NCI-H510A treated with DMSO at 0.1 percent for 48 hours (cell line): ENCODE data around the gene WDTC1.

Experiments used
- DNase-seq: peaks from one replicate; lab custom pipeline; 2025; lab: John Stamatoyannopoulos, UW

The WDTC1 gene

DNA sequence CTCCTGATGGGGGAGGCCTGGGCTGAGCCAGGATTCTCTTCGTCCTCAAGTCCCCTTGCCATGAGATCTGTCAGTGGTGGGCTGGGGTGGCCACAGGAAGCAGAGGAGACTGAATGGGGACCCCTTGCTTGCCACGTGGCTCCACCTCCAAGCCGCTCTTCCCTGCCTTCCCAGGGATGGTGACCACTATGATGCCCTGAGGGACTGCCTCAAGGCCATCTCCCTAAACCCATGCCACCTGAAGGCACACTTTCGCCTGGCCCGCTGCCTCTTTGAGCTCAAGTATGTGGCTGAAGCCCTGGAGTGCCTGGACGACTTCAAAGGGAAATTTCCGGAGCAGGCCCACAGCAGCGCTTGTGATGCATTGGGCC is 66.6 kb downstream of the WDTC1 start:
- DNase-seq = no peak

DNA sequence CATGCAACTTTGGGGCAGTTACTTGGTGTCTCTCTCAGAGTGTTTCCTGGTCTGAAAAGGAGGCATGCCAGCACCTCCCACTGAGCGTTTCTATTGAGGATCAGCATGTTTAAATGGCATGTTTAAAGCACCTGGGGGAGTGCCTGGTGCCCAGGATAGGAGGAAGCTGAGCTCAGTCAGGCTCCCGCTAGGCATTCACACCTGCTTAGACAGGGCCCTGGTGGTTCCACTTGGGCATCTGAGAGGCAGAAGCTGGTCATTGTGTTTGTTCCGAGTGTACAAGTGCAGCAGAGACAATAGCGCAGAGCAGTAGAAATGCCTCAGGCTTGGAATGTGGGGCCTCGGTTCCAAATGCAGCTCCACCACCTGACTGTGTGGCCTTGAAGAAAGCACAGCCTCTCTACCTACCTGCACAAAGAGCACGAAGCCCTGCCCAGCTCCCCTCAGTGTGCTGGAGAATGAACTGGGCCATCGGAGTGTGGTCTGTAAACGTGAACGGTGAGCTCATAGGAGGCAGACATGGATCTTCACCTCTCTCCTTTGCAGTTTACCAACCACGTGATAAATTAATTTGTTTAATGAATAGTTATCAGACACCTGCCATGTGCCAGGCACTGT is 67.3 kb downstream of the WDTC1 start:
- peak; percentile 26 for DNase-seq

DNA sequence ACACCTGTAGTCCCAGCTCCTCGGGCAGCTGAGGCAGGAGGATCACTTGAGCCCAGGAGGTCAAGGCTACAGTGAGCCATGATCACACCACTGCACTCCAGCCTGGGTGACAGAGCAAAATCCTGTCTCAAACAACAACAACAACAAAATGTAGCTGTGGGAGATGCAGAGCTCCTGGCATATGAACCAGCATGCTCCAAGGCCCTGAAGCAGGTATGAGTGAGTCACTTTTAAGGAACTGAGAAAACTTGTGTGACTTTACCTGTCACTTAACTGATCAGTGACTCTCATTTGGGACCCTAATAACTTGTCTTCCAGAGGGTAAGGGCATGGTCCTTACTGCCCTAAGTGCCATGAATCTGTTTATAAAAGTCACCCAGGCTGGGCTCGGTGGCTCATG is 68.2 kb downstream of the WDTC1 start:
- DNase-seq = no peak

DNA sequence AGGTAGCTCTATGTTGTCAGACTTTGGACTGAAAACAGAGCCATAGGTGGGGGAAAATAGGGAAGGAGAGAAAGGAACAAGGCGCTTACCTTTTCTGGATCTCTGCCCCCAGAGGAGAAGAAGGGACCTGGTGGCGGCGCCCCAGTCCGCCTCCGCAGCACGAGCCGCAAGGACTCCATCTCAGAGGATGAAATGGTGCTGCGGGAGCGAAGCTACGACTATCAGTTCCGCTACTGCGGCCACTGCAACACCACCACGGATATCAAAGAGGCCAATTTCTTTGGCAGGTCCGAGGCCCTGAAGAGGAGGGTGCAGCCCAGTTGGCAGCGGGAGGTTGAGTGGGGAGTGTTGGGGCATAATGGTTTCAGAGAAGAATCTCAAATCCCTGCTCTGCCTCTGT is 69.1 kb downstream of the WDTC1 start:
- DNase-seq = no peak

DNA sequence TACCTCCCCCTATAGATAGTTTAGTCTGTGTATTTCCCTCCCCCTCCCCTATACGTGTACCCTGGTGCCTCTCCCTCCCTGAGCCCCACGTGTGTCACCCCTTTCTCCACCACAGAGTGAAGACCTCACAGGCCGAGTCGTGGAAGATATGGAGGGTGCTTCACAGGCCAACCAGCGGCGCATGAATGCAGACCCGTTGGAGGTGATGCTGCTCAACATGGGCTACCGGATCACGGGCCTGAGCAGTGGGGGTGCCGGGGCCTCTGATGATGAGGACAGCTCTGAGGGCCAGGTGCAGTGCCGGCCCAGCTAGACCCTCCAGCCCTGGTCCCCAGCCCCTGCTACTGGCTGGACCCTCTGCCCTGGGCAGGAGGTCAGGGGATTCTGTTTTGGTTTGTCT is 71.6 kb downstream of the WDTC1 start:
- no peak for DNase-seq

DNA sequence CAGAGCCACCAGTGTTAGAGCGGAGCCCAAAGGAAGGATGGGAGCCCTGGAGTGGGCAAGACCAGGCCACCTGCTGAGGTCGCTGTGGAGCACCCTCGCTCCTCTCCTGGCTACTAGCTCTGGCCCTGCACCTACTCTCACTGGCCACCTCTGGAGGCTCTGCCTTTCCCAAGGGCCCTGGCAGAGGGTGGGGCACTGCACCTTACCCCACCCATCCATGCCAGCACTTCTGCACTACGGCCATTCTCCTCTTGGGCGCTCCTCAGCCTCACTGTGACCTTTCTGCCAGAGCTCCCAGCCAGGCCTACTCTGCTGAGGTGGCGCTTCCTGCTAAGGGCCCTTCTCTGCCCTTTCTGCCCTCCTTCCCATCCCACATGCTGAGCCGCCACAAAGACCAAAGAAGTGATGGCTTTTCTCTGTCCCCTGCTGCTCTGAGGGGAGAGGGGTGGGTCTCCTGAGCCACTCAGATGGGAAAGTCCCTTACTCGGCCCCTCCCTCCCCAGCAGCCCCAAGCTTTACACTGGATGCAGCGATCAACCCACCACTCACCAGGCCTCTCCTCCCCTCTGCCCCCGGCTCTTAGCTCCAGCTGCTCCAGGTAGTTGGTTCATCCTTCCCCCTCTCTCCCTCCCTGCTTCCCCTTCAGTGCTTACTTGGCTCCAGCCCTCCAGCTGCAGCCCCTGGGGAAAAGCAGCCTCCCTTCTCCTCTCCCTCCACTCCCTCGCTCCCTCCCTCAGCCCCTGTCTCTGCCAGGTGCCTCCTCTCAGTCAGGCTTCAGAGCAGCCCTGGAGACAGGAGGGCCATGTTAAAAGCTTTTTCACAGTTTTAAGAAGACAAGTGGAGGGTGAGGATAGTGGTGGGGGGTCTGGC is 72.7 kb downstream of the WDTC1 start:
- peak; percentile 96 for DNase-seq

DNA sequence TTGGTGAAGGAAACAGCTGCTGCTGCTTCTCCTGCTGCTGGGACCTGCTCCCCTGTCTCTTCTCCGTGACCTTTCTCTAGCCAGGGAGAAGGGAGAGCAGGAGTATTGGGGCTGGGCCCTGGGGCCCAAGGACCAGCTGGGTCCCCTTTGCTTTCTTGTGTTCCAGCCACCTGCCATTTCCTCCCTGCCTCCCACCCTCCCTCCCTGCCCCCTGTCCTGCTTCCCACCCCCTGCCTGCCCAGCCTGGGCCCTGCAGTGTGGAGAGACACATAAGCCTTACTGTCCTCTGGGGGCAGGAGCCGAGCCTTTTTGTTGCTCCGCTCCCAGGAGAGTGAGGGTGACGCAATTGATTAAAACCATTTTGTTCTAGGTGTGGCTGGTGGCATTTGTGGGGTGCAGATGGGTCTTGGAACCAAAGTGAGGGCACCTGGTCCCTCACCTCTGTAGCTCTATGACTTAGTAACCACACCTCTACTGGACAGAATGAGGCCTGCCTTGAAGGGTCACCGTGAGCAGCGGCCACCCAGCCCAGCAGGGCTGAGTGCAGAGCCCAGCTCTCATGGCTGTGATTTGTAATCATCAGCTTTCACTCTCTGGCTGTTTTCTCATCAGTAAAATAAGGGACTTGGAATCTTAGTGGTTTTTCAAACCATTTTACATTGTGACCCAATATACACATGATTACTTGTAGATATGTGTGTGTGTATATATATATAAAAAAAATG is 73.6 kb downstream of the WDTC1 start:
- DNase-seq = peak; percentile 31

DNA sequence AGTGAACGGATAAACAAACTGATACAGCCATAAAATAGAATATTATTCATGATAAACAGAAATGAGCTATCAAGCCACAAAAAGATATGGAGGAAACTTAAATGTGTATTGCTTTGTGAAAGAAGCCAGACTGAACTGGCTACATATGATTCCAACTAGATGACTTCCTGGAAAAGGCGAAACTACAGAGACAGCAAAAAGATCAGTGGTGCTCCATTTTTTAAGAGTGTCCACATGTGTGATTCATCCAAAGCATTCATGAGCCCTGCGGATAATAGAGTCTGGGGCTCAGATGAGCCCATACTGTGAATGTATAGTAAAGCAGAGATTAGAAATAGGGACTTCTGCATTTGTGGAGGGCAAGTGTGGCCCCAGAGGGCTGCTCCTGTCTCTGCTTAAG is 79.7 kb downstream of the WDTC1 start:
- DNase-seq = no peak

DNA sequence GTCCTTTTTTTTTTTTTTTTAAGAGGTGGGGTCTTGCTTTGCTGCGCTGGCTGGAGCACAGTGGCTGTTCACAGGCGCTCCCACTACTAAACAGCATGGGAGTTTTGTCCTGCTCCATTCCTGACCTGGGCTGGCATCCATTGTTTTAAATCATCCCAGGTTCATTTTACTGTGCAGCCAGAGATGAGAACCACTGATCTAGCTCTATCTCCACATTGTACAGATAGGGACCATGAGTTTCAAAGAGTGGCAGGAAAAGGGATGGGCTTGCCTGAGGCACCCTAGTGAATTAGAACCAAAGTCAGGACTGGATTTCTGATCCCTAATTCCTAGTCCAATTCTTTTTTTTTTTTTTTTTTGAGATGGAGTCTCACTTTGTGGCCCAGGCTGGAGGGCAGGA is 80.3 kb downstream of the WDTC1 start:
- no peak for DNase-seq

DNA sequence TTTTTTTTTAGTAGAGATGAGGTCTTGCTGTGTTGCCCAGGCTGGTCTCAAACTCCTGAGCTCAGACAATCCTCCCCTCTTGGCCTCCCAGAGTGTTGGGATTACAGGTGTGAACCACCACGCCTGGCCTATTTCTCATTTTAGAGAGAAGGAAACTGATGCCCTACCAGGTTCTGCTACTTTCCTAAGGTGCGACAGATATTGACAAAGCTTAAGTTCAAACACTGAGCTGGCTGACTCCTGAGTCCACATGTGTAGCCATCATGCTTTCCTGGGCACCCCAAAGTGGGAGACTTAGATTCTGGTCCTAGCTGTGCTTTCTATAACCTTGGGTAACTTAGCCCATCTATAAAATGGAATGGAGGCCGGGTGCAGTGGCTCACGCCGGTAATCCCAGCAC is 82.4 kb downstream of the WDTC1 start:
- no peak for DNase-seq

DNA sequence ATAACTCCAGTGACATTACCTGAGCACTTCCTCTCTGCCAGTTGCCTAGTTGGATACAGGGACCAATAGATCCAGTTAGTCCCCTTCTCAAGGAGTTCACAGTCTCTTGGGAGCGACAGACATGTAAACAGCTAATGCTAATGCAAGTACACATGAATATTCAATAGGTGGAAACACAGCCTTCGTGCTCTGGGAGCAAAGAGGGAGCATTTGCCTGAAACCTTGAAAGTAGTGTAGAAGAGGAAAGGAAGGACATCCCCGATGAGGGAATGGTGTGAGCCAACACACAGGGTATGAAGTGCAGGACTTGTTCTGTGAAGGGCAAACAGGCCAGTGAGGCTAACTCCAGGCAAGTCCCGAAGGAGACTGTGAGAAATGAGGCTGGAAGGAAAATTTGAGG is 83.7 kb downstream of the WDTC1 start:
- no peak for DNase-seq

DNA sequence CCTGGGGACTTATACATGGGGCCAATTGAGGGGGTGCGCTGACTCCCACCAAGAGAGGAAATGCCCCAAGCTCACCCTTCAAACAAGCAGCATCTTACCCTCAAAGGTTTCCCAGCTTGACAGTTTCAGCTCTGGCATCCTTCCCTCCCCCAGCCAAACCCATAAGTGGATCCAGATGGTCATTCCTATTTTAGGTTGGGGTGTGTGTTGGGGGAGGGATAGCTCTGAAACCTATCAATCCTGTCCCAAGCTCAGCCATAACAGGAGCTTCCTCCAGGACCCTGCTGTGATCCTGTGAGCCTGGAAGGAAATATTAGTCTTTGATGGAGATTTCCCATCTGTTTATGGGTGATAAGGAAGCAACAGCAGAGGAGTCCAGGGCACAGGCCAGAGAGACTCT is 84.2 kb downstream of the WDTC1 start:
- DNase-seq = no peak

DNA sequence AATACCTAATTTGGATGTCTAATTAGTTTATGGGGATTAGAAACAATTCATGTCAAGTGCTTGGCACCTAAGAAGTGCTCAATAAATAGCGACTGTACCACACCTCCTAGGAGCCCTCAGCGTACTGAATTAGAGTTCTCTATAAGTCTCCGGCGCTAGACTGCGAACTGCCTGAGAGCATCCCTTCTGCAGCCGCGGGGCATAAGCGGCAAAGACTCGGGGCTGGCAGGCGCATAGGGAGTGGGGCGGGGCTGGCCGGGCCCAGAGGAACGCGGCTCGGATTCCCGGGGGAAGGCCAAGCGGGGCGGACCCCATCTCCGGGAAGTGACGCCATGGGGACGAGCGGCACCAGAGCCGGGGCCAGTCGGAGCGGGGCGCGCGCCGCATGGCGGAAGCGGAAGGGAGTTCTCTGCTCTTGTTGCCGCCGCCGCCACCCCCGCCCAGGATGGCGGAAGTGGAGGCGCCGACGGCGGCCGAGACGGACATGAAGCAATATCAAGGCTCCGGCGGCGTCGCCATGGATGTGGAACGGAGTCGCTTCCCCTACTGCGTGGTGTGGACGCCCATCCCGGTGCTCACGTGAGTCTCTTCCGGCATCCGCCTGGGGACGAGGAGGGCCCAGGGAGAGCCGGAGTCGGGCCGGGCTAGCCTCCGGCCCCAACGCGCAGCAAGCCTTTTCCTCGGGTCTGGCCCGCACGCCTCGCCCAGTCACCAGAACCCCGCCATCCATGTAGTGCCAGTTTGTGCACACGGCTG is 87.6 kb downstream of the WDTC1 start, which contains the start of gene TMEM222:
TSS of gene TMEM222 (plus strand) at position 351 of the 756 bp plus-strand sequence. CDS start at position 386, 35 bp downstream.
- peak; percentile 95 for DNase-seq

DNA sequence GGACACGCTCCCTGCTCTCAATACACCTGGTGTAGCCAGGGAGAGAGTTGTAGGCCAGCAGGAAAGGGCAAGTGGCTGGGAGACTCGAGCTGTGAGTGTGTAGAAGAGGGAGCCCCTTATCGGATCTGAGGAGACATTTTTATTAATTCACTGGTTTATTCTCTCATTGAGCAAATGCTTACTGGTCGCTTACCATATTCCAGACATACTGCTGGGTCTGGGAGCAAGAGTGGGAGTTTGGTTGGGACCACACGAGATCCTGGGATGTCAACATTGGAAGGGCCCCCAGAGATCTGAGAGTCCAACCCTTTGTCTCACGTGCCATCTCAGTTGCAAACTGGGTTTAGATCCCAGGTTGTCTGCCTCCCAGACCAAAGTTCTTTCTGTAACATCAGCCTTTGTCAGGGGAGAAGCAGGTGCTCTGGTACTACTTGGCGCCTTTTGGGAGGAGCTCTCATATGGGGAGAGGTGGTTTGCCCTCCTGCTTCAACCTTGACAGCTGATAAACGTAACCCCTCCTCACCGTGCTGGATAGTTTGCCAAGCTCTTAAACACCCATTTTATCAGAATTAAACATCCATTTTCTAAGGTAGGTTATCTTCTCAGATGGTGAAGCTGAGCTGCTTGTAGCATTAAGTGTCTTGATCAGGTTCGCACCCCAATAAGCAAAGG is 88.3 kb downstream of the WDTC1 start:
- DNase-seq = no peak

DNA sequence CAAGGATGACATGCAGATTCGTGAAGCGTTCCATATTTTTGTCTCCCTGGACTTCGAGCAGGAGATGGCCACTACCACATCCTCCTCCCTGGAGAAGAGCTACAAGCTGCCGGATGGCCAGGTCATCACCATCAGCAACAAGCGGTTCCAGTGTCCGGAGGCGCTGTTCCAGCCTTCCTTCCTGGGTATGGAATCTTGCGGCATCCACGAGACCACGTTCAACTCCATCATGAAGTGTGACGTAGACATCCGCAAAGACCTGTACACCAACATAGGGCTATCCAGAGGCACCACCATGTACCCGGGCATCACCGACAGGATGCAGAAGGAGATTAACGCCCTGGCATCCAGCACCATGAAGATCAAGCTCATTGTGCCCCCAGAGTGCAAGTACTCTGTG is 90.9 kb downstream of the WDTC1 start:
- no peak for DNase-seq

DNA sequence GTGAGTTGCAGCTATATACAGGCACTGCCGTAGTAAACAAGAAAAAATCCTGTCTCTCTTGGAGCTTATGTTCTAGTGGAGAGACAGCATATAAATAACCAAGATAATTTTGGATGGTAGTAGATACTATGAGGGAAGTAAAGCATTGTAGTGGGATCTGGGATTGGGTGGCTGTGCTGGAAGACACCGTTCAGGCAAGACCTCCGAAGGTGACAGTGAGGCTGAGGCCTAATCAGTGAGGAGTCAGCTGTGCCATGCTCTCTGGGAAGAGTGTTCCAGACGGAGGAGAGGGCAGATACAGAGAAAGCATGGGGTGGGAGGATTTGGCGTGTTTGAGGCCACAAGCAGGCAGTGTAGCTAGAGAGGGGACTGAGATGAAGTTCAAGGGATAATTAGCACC is 93.5 kb downstream of the WDTC1 start:
- no peak for DNase-seq

DNA sequence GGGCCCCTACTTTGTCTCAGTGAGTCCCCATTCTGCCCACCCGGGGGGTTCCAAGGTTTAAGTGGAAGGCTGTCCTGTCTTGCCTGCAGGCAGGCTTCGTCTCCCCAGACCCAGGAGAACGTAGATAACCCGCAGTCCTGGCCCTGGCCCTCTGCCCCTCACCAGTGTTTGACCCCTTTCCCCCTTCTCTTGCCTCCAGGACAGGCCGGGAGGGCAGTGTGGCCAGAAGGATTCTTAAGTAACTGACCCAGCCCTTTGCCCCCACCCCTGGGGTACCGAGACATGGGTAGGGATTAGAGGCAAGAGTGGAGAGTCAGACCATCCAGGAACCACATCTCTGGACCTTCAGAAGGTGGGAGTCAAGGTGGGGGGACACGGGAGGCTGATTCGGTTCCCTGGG is 96.4 kb downstream of the WDTC1 start:
- no peak for DNase-seq

DNA sequence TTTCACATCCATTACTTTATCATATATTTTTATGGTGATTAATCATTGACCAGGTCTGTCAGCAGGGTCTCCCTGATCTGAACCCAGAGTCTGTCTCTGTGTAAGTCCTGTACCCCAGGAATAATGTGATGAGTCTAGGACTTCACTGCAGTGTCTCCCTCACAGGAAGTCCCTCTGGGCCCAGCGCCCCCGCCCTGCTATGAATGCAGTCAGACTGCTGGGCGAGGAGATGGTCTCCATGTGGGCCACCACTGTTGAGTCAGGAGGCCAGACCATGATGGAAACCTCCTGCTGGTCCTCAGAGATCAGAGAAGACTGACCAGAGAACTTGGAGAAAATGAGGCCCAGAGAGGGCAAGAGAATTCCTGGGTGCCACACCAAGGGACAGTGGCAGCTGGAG is 97.0 kb downstream of the WDTC1 start:
- DNase-seq = no peak

DNA sequence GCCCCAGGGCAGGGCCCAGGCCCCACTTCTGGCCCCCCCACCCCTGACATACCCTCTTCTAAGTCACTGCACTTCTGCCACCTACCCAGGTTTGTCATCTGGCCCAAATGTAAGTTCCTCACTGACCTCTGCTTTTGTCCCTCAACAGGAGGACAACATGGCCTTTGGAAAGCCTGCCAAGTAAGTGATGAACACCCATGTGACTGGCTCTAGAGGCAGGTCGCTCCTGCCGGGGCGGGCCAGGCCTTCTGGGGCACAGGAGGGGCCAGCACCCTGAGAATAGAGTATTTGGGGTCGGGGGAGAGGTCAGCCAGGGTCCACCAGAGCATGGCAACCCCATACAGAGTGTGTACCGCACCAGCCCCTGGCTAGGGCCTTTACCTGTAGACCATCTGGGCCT is 97.5 kb downstream of the WDTC1 start:
- no peak for DNase-seq

DNA sequence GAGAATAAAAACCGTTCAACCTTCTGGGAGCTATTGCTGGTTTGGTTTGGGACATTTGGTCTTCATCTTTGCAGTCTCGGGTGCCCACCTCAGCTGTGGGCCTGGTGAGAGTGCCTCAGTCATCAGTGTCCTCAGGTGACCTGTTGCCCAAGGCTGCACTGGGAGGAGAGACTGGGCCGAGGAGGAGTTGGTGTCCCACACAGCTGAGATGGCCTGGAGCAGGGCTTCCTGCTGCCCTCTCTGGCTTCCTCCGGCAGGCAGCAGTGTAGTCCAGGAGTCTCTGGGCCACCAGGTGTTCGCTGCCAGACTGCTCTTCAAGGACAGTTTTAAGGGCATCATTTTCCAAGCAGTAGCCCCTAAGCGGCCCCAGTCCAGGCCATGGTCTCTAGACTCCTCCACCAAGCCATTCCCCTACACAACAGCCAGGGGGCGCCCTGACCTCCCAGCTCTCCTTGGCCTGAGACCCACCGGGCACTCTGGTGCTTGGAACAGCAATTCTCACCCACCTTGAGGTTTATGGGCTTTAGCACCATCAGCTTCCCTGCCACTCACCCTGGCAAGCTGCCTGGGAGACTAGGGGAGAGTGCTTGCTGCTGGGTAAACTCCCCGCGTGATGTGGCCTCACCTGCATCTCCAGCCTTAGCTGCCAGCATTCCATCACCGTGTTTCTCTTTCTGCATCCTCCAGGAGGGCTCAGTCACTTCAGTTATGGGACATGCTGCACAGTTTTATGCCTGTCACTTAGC is 98.3 kb downstream of the WDTC1 start:
- no peak for DNase-seq

DNA sequence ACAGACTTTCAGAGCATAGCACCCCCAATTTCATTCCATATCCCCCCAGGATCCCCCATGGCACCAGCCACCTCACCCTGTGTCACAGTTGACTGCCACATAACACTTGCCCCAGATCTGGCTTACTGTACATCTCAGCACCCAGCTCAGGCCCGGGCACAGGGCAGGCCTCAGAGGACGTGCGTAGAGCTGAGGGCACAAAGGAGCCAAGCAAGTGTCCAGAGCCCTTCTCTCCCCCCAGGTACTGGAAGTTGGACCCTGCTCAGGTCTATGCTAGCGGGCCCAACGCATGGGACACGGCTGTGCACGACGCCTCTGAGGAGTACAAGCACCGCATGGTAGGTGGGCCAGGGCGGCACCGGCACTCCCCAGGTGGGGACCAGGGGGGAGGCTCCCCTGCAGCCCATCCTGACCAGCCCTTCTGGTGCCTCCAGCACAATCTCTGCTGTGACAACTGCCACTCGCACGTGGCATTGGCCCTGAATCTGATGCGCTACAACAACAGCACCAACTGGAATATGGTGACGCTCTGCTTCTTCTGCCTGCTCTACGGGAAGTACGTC is 99.4 kb downstream of the WDTC1 start:
- no peak for DNase-seq
